Coronary artery (tissue), 2 donors: ENCODE measurements around the gene SLIT3.
"Not testable (repeated sequence)": the region's sequence is repeated elsewhere in the genome, so short reads cannot be mapped to it uniquely, and the experiment has no call there.

ENCODE experiments used
- DNase-seq: peaks from one replicate; pipeline ENCODE4 v3.0.0-alpha.2; 2017; ENCODE audit warnings: low spot score
- H3K27ac ChIP-seq, 2 donors: fragments of 200-600 bp; sonication (generic); one replicate each; pipeline ENCODE4 v1.5.1; 2016 to 2019
- H3K4me3 ChIP-seq: fragments of 200-600 bp; sonication (generic); 2 replicates; pipeline ENCODE4 v1.5.1; 2016; ENCODE audit warnings: mild to moderate bottlenecking, moderate library complexity
- CTCF ChIP-seq: fragments of 200-600 bp; sonication (generic); IDR thresholded peaks from one replicate; pipeline ENCODE4 v1.5.1; 2019; ENCODE audit warnings: antibody characterized with exemption

Gene SLIT3

DNA sequence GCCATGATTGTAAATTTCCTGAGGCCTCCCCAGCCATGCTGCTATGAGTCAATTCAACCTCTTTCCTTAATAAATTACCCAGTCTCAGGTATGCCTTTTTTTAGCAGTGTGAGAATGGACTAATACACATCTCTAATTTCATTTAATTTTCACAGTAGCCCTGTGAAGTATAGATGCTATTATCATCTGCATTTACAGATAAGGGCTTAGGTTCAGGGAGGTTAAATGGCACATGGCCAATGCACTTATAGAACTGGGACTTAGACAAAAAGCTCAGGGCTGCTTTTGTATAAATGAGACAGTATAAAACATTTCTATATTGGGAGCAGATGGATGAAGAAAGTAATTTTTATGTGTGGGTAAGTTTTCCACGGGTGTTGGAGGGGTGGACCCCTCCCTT is 658.9 kb downstream of the SLIT3 start:
- H3K27ac ChIP-seq, result no peak overlapping the region
- H3K4me3 ChIP-seq, result no peak overlapping the region
- no peak for TF ChIP-seq CTCF
- DNase-seq, result no peak

GRCh38 chr5:168638846-168639245 is 662.1 kb downstream of the SLIT3 start:
- DNase-seq, H3K4me3 ChIP-seq, H3K27ac ChIP-seq: not testable (repeated sequence)

GRCh38 chr5:168637793-168638192 is 663.1 kb downstream of the SLIT3 start:
- no peak for DNase-seq
- no peak overlapping the region for H3K27ac ChIP-seq
- no peak for TF ChIP-seq CTCF
- no peak overlapping the region for H3K4me3 ChIP-seq

DNA sequence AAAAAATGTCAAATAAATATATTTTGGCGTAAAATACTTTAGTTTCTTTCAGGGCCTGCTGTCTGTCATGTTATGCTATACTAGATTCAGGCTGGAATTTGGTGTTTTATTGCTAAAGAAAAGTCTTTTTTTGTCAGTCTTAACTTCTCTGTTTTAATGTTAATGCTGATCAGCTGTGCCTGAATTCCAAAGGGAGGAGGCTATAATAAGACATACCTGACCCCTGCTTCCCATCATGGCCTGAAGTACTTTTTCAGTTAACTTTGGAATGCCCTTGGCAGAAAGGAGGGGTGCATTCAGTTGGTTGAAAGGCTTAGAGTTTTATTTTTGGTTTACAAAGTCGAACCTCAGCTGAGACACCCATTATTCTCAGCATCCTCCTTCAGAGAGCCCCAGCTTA is 663.7 kb downstream of the SLIT3 start:
- no peak overlapping the region for H3K27ac ChIP-seq
- no peak for TF ChIP-seq CTCF
- no peak for DNase-seq
- H3K4me3 ChIP-seq, result no peak overlapping the region

DNA sequence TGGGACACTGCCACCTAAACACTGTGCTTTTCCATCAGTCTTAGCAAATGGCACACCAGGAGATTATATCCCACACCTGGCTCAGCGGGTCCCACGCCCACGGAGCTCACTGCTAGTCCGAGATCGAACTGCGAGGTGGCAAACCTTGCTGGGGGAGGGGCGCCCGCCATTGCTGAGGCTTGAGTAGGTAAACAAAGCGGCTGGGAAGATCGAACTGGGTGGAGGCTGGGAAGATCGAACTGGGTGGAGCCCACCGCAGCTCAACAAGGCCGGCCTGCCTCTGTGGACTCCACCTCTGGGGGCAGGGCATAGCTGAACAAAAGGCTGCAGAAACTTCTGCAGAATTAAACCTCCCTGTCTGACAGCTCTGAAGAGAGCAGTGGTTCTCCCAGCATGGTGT is 670.0 kb downstream of the SLIT3 start:
- DNase-seq, H3K27ac ChIP-seq, H3K4me3 ChIP-seq: not testable (repeated sequence)

- H3K4me3 ChIP-seq, result no peak overlapping the region
- TF ChIP-seq CTCF, result no peak
- no peak overlapping the region for H3K27ac ChIP-seq
- no peak for DNase-seq
These were observed 676.0 kb downstream of the SLIT3 start for GRCh38 chr5:168624850-168625364.

DNA sequence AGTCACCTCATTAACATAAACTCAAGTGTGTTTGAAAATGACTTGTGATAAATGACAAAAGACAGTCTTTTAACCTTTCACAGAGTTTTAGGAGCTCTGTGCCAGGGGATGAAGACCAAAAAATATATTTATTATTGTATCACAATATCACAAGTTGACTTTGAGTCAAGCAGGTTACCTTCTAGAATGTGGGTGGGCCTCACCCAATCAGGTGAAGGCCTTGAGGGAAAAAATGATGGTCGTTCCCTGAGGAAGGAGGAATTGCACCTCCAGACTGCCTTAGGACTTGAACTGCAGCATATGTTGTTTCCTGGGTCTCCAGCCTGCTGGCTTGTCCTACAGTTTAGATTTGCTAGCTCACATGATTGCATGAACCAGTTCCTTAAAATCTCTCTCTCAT is 680.1 kb downstream of the SLIT3 start:
- H3K27ac ChIP-seq, result no peak overlapping the region
- H3K4me3 ChIP-seq, result no peak overlapping the region
- TF ChIP-seq CTCF, result no peak
- DNase-seq, result no peak

- no peak for TF ChIP-seq CTCF
- no peak for DNase-seq
- Histone ChIP-seq H3K27ac (no peak overlapping the region), H3K4me3 (no peak overlapping the region)
These were observed 686.3 kb downstream of the SLIT3 start for GRCh38 chr5:168614661-168615060.
